Parathyroid adenoma (tissue), 2 donors: Measurements from ENCODE around the gene SLC35G6.
"Not testable (repeated sequence)": the region's sequence is repeated elsewhere in the genome, so short reads cannot be mapped to it uniquely, and the experiment has no call there.

Experiments used
- H2AFZ ChIP-seq: fragments of 300-600 bp; sonication (generic); one replicate; pipeline ENCODE4 v1.7.0; 2017; ENCODE audit warnings: antibody characterized with exemption, mild to moderate bottlenecking
- H3K27ac ChIP-seq: fragments of 300-600 bp; sonication (generic); one replicate; pipeline ENCODE4 v1.7.0; 2017
- H3K27me3 ChIP-seq: fragments of 300-600 bp; sonication (generic); one replicate; pipeline ENCODE4 v1.7.0; 2017; ENCODE audit warnings: low read length; ENCODE audit not compliant: control insufficient read depth, insufficient read depth
- H3K36me3 ChIP-seq: fragments of 300-600 bp; sonication (generic); one replicate; pipeline ENCODE4 v1.7.0; 2017; ENCODE audit warnings: low read length; ENCODE audit not compliant: control insufficient read depth, insufficient read depth
- H3K4me1 ChIP-seq: fragments of 300-600 bp; sonication (generic); one replicate; pipeline ENCODE4 v1.7.0; 2017; ENCODE audit warnings: control low read depth
- H3K4me2 ChIP-seq: fragments of 300-600 bp; sonication (generic); one replicate; pipeline ENCODE4 v1.7.0; 2017; ENCODE audit warnings: low read length
- H3K4me3 ChIP-seq: fragments of 300-600 bp; sonication (generic); one replicate; pipeline ENCODE4 v1.7.0; 2017; ENCODE audit warnings: low read depth, low read length
- H3K79me2 ChIP-seq: fragments of 300-600 bp; sonication (generic); one replicate; pipeline ENCODE4 v1.7.0; 2017; ENCODE audit warnings: control low read depth
- H3K9ac ChIP-seq: fragments of 300-600 bp; sonication (generic); one replicate; pipeline ENCODE4 v1.7.0; 2017; ENCODE audit warnings: mild to moderate bottlenecking
- H3K9me3 ChIP-seq: fragments of 300-600 bp; sonication (generic); one replicate; pipeline ENCODE4 v1.7.0; 2017; ENCODE audit warnings: low read length; ENCODE audit not compliant: control insufficient read depth
- TF ChIP-seq, protein P1 (sequence below): fragments of 300-600 bp; sonication (generic); IDR thresholded peaks from one replicate; pipeline ENCODE4 v1.7.0; 2017; ENCODE audit warnings: antibody characterized with exemption, mild to moderate bottlenecking
- donor health status: primary hyperparathyroidism.

SLC35G6 gene

DNA sequence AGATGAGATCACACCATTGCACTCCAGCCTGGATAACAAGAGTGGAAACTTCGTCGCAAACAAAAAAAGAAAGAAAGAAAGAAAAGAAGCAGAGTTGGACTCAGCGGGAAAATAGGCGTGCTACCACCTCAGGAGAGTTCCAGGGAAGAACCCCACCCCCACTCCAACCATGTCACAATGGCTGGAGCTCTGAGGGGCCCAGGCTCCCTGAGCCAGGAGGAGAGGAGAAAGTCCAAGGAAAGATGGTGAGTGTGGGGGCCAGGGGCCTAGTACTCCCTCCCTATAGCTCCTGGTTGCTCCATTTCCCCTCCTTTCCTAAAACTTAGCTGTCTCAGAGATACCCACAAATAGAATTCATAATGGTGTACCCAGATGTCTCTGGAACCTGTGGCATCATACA lies at the start of gene SLC35G6:
TSS of gene SLC35G6 (plus strand) at position 172 of the 400 bp plus-strand sequence. CDS start at position 243, 71 bp downstream.
- H3K36me3 ChIP-seq, H3K9me3 ChIP-seq, H3K27me3 ChIP-seq, H3K9ac ChIP-seq: not testable (repeated sequence)
- H3K4me1 ChIP-seq: peaks cover 26% of the 10 kb centered on the region
- H3K79me2 ChIP-seq: peaks cover 49% of the 10 kb centered on the region
- peak within 1 kb of the TSS; percentile 86 for H3K4me2 ChIP-seq
- H3K27ac ChIP-seq: peak within 1 kb of the TSS; percentile 99
- peak within 1 kb of the TSS; percentile 92 for H2AFZ ChIP-seq
- peak within 1 kb of the TSS; percentile 77 for H3K4me3 ChIP-seq

DNA sequence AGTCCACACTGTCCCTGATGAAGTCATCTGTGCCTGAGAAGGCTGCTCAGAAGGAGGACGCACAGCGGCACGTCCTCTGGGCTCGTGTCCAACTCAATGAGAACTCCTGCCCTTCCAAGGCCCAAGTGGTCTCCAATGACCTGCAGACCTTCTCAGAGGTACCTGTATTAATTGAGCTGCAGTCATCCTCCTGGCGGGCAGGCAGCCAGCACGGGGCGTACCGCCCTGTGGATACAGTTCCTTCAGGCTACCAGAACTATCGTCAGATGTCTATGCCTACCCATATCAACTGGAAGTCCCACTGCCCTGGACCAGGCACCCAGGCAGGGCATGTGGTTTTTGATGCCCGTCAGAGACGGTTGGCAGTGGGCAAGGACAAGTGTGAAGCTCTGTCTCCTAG lies 49.0 kb upstream of the SLC35G6 start:
- H2AFZ ChIP-seq: no peak overlapping the region
- TF ChIP-seq, protein P1, sequence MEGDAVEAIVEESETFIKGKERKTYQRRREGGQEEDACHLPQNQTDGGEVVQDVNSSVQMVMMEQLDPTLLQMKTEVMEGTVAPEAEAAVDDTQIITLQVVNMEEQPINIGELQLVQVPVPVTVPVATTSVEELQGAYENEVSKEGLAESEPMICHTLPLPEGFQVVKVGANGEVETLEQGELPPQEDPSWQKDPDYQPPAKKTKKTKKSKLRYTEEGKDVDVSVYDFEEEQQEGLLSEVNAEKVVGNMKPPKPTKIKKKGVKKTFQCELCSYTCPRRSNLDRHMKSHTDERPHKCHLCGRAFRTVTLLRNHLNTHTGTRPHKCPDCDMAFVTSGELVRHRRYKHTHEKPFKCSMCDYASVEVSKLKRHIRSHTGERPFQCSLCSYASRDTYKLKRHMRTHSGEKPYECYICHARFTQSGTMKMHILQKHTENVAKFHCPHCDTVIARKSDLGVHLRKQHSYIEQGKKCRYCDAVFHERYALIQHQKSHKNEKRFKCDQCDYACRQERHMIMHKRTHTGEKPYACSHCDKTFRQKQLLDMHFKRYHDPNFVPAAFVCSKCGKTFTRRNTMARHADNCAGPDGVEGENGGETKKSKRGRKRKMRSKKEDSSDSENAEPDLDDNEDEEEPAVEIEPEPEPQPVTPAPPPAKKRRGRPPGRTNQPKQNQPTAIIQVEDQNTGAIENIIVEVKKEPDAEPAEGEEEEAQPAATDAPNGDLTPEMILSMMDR: no peak
- no peak overlapping the region for H3K4me3 ChIP-seq
- no peak overlapping the region for H3K4me2 ChIP-seq
- no peak overlapping the region for H3K27ac ChIP-seq
- no peaks in the 10 kb centered on the region for H3K36me3 ChIP-seq
- no peaks in the 10 kb centered on the region for H3K9me3 ChIP-seq
- H3K9ac ChIP-seq: no peak overlapping the region
- H3K4me1 ChIP-seq: no peaks in the 10 kb centered on the region
- H3K79me2 ChIP-seq: no peaks in the 10 kb centered on the region
- no peaks in the 10 kb centered on the region for H3K27me3 ChIP-seq

DNA sequence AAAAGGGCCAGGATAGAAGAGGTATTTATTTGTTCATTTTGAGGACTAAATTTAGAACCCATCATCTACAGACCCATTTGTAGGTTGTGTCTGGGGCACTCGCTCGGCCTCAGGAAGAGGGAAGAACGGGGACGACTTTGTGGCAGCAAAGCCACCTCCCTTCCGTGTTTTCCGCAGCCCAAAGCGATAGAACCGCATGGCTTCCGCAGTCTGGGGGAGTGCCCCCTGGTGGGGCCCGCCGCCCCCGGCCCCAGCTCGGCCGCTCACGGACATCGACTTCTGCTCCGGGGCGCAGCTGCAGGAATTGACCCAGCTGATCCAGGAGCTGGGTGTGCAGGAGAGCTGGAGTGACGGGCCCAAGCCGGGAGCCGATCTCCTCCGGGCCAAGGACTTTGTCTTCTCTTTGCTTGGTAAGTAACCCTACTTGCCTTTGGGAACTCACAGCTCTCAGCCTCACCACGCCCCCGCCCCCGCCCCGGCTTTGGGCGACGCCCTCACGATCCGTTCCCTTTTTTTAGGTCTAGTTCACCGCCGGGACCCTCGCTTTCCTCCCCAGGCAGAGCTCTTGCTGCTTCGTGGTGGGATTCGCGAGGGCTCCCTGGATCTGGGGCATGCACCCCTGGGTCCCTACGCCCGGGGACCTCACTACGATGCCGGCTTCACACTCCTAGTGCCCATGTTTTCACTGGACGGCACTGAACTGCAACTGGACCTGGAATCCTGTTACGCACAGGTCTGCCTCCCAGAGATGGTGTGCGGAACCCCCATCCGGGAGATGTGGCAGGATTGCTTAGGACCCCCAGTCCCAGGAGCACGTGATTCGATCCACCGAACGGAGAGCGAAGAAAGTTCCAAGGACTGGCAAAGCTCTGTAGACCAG lies 45.3 kb upstream of the SLC35G6 start:
- no peaks in the 10 kb centered on the region for H3K9me3 ChIP-seq
- no peaks in the 10 kb centered on the region for H3K36me3 ChIP-seq
- H3K4me3 ChIP-seq: peak overlapping the region; percentile 70
- H3K27ac ChIP-seq: no peak overlapping the region
- H3K4me1 ChIP-seq: peaks cover 7% of the 10 kb centered on the region
- H3K4me2 ChIP-seq: peak overlapping the region; percentile 72
- H3K9ac ChIP-seq: no peak overlapping the region
- H3K79me2 ChIP-seq: no peaks in the 10 kb centered on the region
- H3K27me3 ChIP-seq: no peaks in the 10 kb centered on the region
- TF ChIP-seq, protein P1: peak; percentile 5
- peak overlapping the region; percentile 88 for H2AFZ ChIP-seq

DNA sequence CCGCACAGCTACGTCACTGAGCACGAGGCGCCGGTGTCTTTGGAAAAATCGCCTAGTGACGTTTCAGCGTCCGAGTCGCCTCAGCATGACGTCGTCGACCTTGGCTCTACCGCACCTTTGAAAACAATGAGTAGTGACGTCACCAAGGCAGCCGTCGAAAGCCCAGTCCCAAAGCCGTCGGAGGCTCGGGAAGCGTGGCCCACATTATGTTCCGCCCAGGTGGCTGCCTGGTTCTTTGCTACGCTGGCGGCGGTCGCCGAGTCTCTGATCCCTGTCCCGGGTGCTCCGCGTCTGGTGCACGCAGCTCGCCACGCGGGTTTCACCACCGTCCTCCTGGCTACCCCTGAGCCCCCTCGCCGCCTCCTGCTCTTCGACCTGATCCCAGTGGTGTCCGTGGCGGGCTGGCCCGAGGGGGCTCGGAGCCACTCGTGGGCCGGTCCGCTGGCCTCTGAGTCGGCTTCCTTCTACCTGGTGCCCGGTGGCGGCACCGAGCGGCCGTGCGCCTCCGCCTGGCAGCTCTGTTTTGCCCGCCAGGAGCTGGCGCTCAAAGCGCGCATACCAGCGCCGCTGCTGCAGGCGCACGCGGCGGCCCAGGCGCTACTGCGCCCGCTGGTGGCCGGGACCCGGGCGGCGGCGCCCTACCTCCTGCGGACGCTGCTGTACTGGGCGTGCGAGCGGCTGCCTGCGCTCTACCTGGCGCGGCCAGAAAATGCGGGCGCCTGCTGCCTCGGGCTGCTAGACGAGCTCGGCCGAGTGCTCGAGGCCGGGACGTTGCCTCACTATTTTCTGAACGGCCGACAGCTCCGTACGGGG lies 44.5 kb upstream of the SLC35G6 start:
- Histone ChIP-seq H3K4me1 (peaks cover 10% of the 10 kb centered on the region), H3K79me2 (no peaks in the 10 kb centered on the region), H3K9ac (peak overlapping the region; percentile 40), H3K9me3 (no peaks in the 10 kb centered on the region), H3K36me3 (no peaks in the 10 kb centered on the region), H3K27ac (peak overlapping the region; percentile 74), H3K27me3 (no peaks in the 10 kb centered on the region), H2AFZ (peak overlapping the region; percentile 88), H3K4me2 (peak overlapping the region; percentile 72), H3K4me3 (peak overlapping the region; percentile 70)
- TF ChIP-seq, protein P1: peak; percentile 96

DNA sequence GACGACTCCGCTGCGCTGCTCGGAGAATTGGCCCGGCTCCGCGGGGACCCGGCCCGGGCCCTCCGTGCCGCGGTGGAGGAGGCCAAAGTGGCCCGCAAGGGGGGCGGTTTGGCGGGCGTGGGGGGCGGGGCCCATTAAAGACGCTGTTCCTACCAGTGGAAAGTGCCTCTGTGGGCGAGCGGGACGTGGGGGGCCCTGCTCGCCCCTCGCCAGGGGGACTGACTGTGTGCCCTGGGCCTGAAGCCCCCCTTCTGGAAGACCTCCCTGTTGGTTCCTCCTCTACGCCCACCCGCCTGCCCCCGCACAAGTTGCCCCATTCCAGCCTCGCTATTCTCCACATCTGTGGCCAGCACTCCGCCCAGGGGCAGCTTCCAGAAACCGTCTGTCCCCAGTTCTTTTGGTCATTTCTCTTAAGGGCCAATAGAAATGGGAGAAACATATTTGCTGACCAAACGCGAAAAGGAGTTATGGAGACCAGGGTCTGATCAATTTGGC lies 43.8 kb upstream of the SLC35G6 start:
- H3K79me2 ChIP-seq: no peaks in the 10 kb centered on the region
- no peaks in the 10 kb centered on the region for H3K27me3 ChIP-seq
- H3K4me2 ChIP-seq: peak overlapping the region; percentile 55
- TF ChIP-seq, protein P1: no peak
- peak overlapping the region; percentile 88 for H2AFZ ChIP-seq
- H3K27ac ChIP-seq: peak overlapping the region; percentile 74
- no peaks in the 10 kb centered on the region for H3K36me3 ChIP-seq
- H3K9me3 ChIP-seq: no peaks in the 10 kb centered on the region
- H3K9ac ChIP-seq: peak overlapping the region; percentile 40
- peak overlapping the region; percentile 25 for H3K4me3 ChIP-seq
- H3K4me1 ChIP-seq: peaks cover 10% of the 10 kb centered on the region
